Muscle of leg (tissue), 11 donors: Measurements from ENCODE around the gene MYH11. TPM values are rescaled to one million over a fixed set of nuclear protein-coding genes. Genes with fewer than 3 reads are reported as not detected.
"Not testable (repeated sequence)": the region's sequence is repeated elsewhere in the genome, so short reads cannot be mapped to it uniquely, and the experiment has no call there.

Source experiments
- DNase-seq: peaks from one replicate; pipeline ENCODE4 v3.0.0; 2013
- H3K27ac ChIP-seq: one replicate; pipeline ENCODE4 v1.5.1; 2013; ENCODE audit warnings: mild to moderate bottlenecking, low read length, control low read depth
- H3K27me3 ChIP-seq: one replicate; pipeline ENCODE4 v1.6.1; 2013; ENCODE audit warnings: low read length; ENCODE audit not compliant: control insufficient read depth, insufficient read depth
- H3K36me3 ChIP-seq: one replicate; pipeline ENCODE4 v1.6.1; 2013; ENCODE audit warnings: low read length; ENCODE audit not compliant: control insufficient read depth, insufficient read depth
- H3K4me1 ChIP-seq: one replicate; pipeline ENCODE4 v1.6.1; 2013; ENCODE audit warnings: low read length; ENCODE audit not compliant: control insufficient read depth, insufficient read depth
- H3K4me3 ChIP-seq: one replicate; pipeline ENCODE4 v1.5.1; 2013; ENCODE audit warnings: low read length, control low read depth
- H3K9me3 ChIP-seq: replicated peaks from 2 replicates; pipeline ENCODE4 v1.6.1; 2013; ENCODE audit warnings: low read depth, low read length; ENCODE audit not compliant: control insufficient read depth
- WGBS: methylation state at CpG from one replicate; pipeline ENCODE4 v1.1.5; 2013; ENCODE audit warnings: missing lambda C conversion rate; ENCODE audit not compliant: insufficient coverage; 5-methylcytosine and 5-hydroxymethylcytosine counted together
- polyA plus RNA-seq, 8 donors: library from polyadenylated mRNA; unstranded; fragments of 120-200 nt; gene quantifications; one replicate each; pipeline versions ENCODE4 v1.2.1 to v1.2.3, GENCODE V29; 2013; ENCODE audit warnings: inconsistent platforms in 1 of 8, low replicate concordance in 1 of 8; ENCODE audit not compliant: insufficient read length in 8 of 8, insufficient read depth in 1 of 8
- total RNA-seq: library from RNA; stranded (reverse); fragments of 120-200 nt; gene quantifications from one replicate; pipeline ENCODE4 v1.2.4, GENCODE V29; 2013

MYH11 gene
- total and polyA plus RNA-seq, 9 donors: 9.4 to 38.0 (median 20.7) TPM

- DNase-seq: no peak
- no peaks in the 10 kb centered on the region for H3K9me3 ChIP-seq
- peaks cover 7% of the 10 kb centered on the region for H3K27me3 ChIP-seq
- no peaks in the 10 kb centered on the region for H3K36me3 ChIP-seq
- H3K27ac ChIP-seq: no peak overlapping the region
- H3K4me1 ChIP-seq: no peaks in the 10 kb centered on the region
- no peak overlapping the region for H3K4me3 ChIP-seq
- 32% methylated on average over 6 of the region's 9 CpGs for WGBS
Observed at GRCh38 chr16:15847611-15848175, 9.1 kb downstream of the MYH11 start.

- H3K27me3 ChIP-seq: peaks cover 7% of the 10 kb centered on the region
- DNase-seq: no peak
- H3K9me3 ChIP-seq: no peaks in the 10 kb centered on the region
- 60% methylated on average over 1 of the region's 4 CpGs for WGBS
- no peak overlapping the region for H3K4me3 ChIP-seq
- H3K36me3 ChIP-seq: no peaks in the 10 kb centered on the region
- no peak overlapping the region for H3K27ac ChIP-seq
- H3K4me1 ChIP-seq: no peaks in the 10 kb centered on the region
Observed at GRCh38 chr16:15846510-15846909, 10.3 kb downstream of the MYH11 start.

GRCh38 chr16:15843635-15844279, 13.1 kb downstream of the MYH11 start:
- H3K9me3 ChIP-seq: no peaks in the 10 kb centered on the region
- H3K27me3 ChIP-seq: peaks cover 5% of the 10 kb centered on the region
- no peak overlapping the region for H3K27ac ChIP-seq
- H3K36me3 ChIP-seq: no peaks in the 10 kb centered on the region
- no peak for DNase-seq
- WGBS: 83% methylated on average over 1 of the region's 10 CpGs
- H3K4me3 ChIP-seq: no peak overlapping the region
- no peaks in the 10 kb centered on the region for H3K4me1 ChIP-seq

- H3K4me3 ChIP-seq, H3K27ac ChIP-seq, H3K27me3 ChIP-seq, H3K36me3 ChIP-seq, H3K4me1 ChIP-seq, DNase-seq, H3K9me3 ChIP-seq: not testable (repeated sequence)
- no CpG with 5 or more reads among the region's 8 CpGs for WGBS
Observed at GRCh38 chr16:15839204-15839603, 17.6 kb downstream of the MYH11 start.

GRCh38 chr16:15837761-15838160, 19.1 kb downstream of the MYH11 start:
- Histone ChIP-seq H3K4me1 (no peaks in the 10 kb centered on the region), H3K27me3 (no peaks in the 10 kb centered on the region), H3K36me3 (no peaks in the 10 kb centered on the region), H3K9me3 (no peaks in the 10 kb centered on the region), H3K4me3 (no peak overlapping the region), H3K27ac (no peak overlapping the region)
- WGBS: 96% methylated on average over 8 of the region's 11 CpGs
- no peak for DNase-seq

GRCh38 chr16:15836965-15837611, 19.7 kb downstream of the MYH11 start:
- H3K4me3 ChIP-seq: no peak overlapping the region
- H3K9me3 ChIP-seq: no peaks in the 10 kb centered on the region
- no peaks in the 10 kb centered on the region for H3K27me3 ChIP-seq
- no peak for DNase-seq
- 89% methylated on average over 4 of the region's 10 CpGs for WGBS
- H3K4me1 ChIP-seq: no peaks in the 10 kb centered on the region
- H3K36me3 ChIP-seq: no peaks in the 10 kb centered on the region
- no peak overlapping the region for H3K27ac ChIP-seq

- H3K9me3 ChIP-seq: no peaks in the 10 kb centered on the region
- H3K27ac ChIP-seq: no peak overlapping the region
- H3K27me3 ChIP-seq: no peaks in the 10 kb centered on the region
- no peak overlapping the region for H3K4me3 ChIP-seq
- WGBS: 83% methylated on average over 4 of the region's 6 CpGs
- H3K36me3 ChIP-seq: no peaks in the 10 kb centered on the region
- H3K4me1 ChIP-seq: no peaks in the 10 kb centered on the region
- DNase-seq: no peak
Observed at GRCh38 chr16:15836074-15836473, 20.8 kb downstream of the MYH11 start.

- Histone ChIP-seq H3K36me3 (no peaks in the 10 kb centered on the region), H3K4me3 (no peak overlapping the region), H3K9me3 (no peaks in the 10 kb centered on the region), H3K4me1 (no peaks in the 10 kb centered on the region), H3K27me3 (no peaks in the 10 kb centered on the region), H3K27ac (no peak overlapping the region)
- no CpG with 5 or more reads among the region's 2 CpGs for WGBS
- DNase-seq: no peak
Observed at GRCh38 chr16:15835136-15835878, 21.5 kb downstream of the MYH11 start.

GRCh38 chr16:15834502-15834901, 22.3 kb downstream of the MYH11 start:
- no peaks in the 10 kb centered on the region for H3K27me3 ChIP-seq
- H3K9me3 ChIP-seq: no peaks in the 10 kb centered on the region
- H3K4me3 ChIP-seq: no peak overlapping the region
- no peak for DNase-seq
- peaks cover 2% of the 10 kb centered on the region for H3K4me1 ChIP-seq
- H3K27ac ChIP-seq: no peak overlapping the region
- 73% methylated on average over 3 of the region's 4 CpGs for WGBS
- H3K36me3 ChIP-seq: no peaks in the 10 kb centered on the region

- H3K9me3 ChIP-seq: no peaks in the 10 kb centered on the region
- peaks cover 6% of the 10 kb centered on the region for H3K4me1 ChIP-seq
- no peak for DNase-seq
- WGBS: no CpG with 5 or more reads among the region's 9 CpGs
- no peak overlapping the region for H3K27ac ChIP-seq
- H3K36me3 ChIP-seq: no peaks in the 10 kb centered on the region
- H3K27me3 ChIP-seq: no peaks in the 10 kb centered on the region
- H3K4me3 ChIP-seq: no peak overlapping the region
Observed at GRCh38 chr16:15833541-15833940, 23.3 kb downstream of the MYH11 start.
